ENCODE data around the gene CPEB4.
A peak's percentile ranks its signal among the peaks of the same experiment; 100 is the strongest.

Gene CPEB4

GRCh38 chr5:173890195-173890991 is 2.2 kb downstream of the CPEB4 start:
- H3K4me3 Mint-ChIP-seq: peak overlapping the region; percentile 92
- H3K27me3 Mint-ChIP-seq: no peaks in the 10 kb centered on the region
- peaks cover 38% of the 10 kb centered on the region for H3K36me3 Mint-ChIP-seq
- ATAC-seq: no peak
- H3K27ac Mint-ChIP-seq: no peak overlapping the region
- peaks cover 71% of the 10 kb centered on the region for H3K4me1 Mint-ChIP-seq
- H3K9me3 Mint-ChIP-seq: no peaks in the 10 kb centered on the region

- Mint-ChIP-seq H3K36me3 (peaks cover 42% of the 10 kb centered on the region), H3K9me3 (no peaks in the 10 kb centered on the region), H3K27ac (no peak overlapping the region), H3K4me1 (peaks cover 66% of the 10 kb centered on the region), H3K27me3 (no peaks in the 10 kb centered on the region), H3K4me3 (peak overlapping the region; percentile 77)
- ATAC-seq: no peak
Measured at GRCh38 chr5:173891308-173892116, 3.4 kb downstream of the CPEB4 start.

- no peak for ATAC-seq
- Mint-ChIP-seq H3K4me1 (peaks cover 52% of the 10 kb centered on the region), H3K36me3 (peaks cover 42% of the 10 kb centered on the region), H3K4me3 (peak overlapping the region; percentile 70), H3K27ac (peak overlapping the region; percentile 41), H3K27me3 (no peaks in the 10 kb centered on the region), H3K9me3 (no peaks in the 10 kb centered on the region)
Measured at GRCh38 chr5:173893192-173893561, 5.0 kb downstream of the CPEB4 start.

- Mint-ChIP-seq H3K4me3 (peak overlapping the region; percentile 26), H3K36me3 (peaks cover 37% of the 10 kb centered on the region), H3K27ac (peak overlapping the region; percentile 55), H3K27me3 (no peaks in the 10 kb centered on the region), H3K4me1 (peaks cover 43% of the 10 kb centered on the region), H3K9me3 (no peaks in the 10 kb centered on the region)
- no peak for ATAC-seq
Measured at GRCh38 chr5:173895401-173896165, 7.4 kb downstream of the CPEB4 start.

- Mint-ChIP-seq H3K4me3 (no peak overlapping the region), H3K9me3 (no peaks in the 10 kb centered on the region), H3K36me3 (peaks cover 35% of the 10 kb centered on the region), H3K27ac (no peak overlapping the region), H3K4me1 (peaks cover 38% of the 10 kb centered on the region), H3K27me3 (no peaks in the 10 kb centered on the region)
- ATAC-seq: no peak
Measured at GRCh38 chr5:173896631-173897030, 8.5 kb downstream of the CPEB4 start.

DNA sequence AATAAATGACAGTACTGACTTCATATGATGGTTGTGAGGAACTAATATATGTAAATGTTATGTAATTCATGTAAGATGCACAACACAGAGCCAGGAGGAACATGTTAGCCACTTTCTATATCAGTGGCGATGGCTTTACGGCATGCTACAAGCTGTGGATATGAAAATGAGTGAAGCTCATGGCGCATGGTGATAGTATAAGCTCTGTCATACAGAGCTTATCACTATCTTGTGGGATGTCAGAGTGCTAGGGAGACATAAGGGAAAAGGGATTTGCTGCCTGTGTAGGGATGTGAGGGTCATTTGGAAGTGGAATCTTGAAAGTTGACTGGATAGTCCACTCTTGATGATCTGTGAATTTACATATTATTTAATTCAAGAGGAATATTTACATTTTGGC is 13.6 kb downstream of the CPEB4 start:
- ATAC-seq: no peak
- H3K9me3 Mint-ChIP-seq: no peaks in the 10 kb centered on the region
- H3K4me1 Mint-ChIP-seq: peaks cover 20% of the 10 kb centered on the region
- H3K4me3 Mint-ChIP-seq: no peak overlapping the region
- H3K27ac Mint-ChIP-seq: no peak overlapping the region
- no peaks in the 10 kb centered on the region for H3K27me3 Mint-ChIP-seq
- H3K36me3 Mint-ChIP-seq: peaks cover 18% of the 10 kb centered on the region

DNA sequence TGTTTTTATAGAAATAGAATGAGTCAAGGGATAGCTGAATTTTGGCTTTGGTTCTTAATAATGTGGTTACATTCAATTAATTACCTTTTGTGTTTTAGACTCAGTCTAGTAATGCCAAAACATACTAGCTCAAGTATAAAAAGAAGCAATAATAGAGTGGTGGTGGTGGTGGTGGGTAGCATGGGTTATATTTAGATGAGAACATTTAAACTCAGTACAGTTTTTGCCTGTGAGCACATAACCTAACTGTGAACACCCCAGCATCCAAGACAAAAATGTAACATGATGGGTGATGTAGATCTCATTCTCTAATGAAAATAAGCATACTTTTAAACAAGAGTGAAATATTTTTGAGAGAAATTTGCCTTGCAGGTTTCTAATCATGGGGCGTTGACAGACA is 14.2 kb downstream of the CPEB4 start:
- no peaks in the 10 kb centered on the region for H3K9me3 Mint-ChIP-seq
- peak overlapping the region; percentile 44 for H3K27ac Mint-ChIP-seq
- ATAC-seq: no peak
- peaks cover 18% of the 10 kb centered on the region for H3K36me3 Mint-ChIP-seq
- no peak overlapping the region for H3K4me3 Mint-ChIP-seq
- peaks cover 25% of the 10 kb centered on the region for H3K4me1 Mint-ChIP-seq
- no peaks in the 10 kb centered on the region for H3K27me3 Mint-ChIP-seq

DNA sequence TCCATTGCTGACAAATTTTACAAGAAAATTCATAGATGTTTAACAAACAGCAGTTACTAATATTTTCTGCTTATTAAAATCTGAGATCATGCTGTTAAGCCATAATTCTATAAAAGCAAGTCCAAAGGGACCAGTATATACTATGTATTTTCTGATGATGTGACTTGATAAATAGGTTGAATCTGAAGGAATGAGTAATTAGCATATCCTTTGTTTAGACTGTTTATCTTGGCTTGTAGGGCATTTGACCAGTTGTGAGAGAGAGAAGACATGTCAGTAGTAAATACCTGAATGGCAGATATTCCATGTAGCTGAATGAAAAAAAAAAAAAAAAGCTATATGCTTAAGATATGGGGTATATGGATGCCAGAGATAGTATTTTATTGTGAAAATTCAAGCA is 14.6 kb downstream of the CPEB4 start:
- H3K4me3 Mint-ChIP-seq: no peak overlapping the region

GRCh38 chr5:173903396-173904140 is 15.4 kb downstream of the CPEB4 start:
- Mint-ChIP-seq H3K36me3 (peaks cover 24% of the 10 kb centered on the region), H3K27me3 (no peaks in the 10 kb centered on the region), H3K4me1 (peaks cover 37% of the 10 kb centered on the region), H3K4me3 (no peak overlapping the region), H3K9me3 (no peaks in the 10 kb centered on the region), H3K27ac (no peak overlapping the region)
- no peak for ATAC-seq

More for the DNA sequence above, 14.6 kb downstream of the CPEB4 start:
- Mint-ChIP-seq H3K4me1 (peaks cover 29% of the 10 kb centered on the region), H3K36me3 (peaks cover 18% of the 10 kb centered on the region), H3K27me3 (no peaks in the 10 kb centered on the region), H3K9me3 (no peaks in the 10 kb centered on the region), H3K27ac (peak overlapping the region; percentile 44)
- ATAC-seq: no peak

- peaks cover 24% of the 10 kb centered on the region for H3K36me3 Mint-ChIP-seq
- H3K27ac Mint-ChIP-seq: no peak overlapping the region
- H3K4me1 Mint-ChIP-seq: peaks cover 43% of the 10 kb centered on the region
- no peaks in the 10 kb centered on the region for H3K9me3 Mint-ChIP-seq
- no peak for ATAC-seq
- no peaks in the 10 kb centered on the region for H3K27me3 Mint-ChIP-seq
- no peak overlapping the region for H3K4me3 Mint-ChIP-seq
Measured at GRCh38 chr5:173904151-173904550, 16.0 kb downstream of the CPEB4 start.

DNA sequence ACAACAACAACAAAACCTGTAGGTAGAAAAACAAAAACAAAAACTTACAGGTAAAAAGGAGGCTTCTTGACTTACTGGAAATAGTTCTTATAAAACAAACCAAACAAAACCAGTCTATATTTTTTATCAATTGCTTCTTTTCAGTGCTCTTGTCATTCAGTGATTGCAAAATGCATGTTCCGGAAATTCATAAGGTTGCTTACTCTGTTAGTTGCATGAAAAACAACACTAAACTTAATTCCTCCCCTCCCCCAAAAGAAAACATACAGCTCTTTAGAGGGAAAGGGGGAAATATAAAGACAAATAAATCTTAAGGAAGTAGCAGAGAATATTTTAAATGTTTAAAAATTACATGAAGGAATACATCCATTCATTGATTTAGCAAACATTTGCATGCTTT is 19.1 kb downstream of the CPEB4 start:
- H3K27me3 Mint-ChIP-seq: no peaks in the 10 kb centered on the region
- H3K4me3 Mint-ChIP-seq: no peak overlapping the region
- ATAC-seq: no peak
- peaks cover 34% of the 10 kb centered on the region for H3K4me1 Mint-ChIP-seq
- no peak overlapping the region for H3K27ac Mint-ChIP-seq
- H3K9me3 Mint-ChIP-seq: no peaks in the 10 kb centered on the region
- H3K36me3 Mint-ChIP-seq: peaks cover 19% of the 10 kb centered on the region

DNA sequence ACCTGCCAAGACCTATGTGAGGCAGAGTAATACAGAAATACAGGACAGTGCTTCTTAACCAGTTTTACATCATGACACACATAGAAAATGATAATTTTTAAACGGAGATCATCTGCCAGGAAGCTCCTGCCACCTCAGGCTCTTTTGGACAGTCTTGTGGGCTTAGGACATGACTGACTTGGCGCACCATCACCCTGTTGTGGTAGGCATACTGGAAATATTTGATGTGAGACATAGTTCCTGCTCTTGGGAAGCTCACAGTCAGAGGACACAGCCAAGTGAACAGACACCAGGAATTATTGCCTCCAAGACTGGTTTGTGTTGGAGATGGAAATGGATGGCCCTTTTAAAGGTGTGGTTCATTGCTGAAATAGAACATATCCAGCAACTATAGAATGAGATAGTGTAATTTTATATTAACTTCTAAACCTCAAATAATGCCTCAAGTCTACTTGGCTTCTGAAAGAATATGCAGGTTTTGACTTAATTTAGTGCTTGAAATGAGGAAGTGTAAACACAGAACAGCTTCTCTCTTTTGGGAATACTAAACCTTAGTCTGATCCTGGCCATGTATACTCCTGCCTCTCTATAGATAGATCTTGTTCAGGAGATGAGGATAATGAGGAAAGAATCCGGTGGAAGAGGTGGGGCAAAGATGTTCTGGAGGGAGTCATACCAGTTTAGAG is 19.7 kb downstream of the CPEB4 start:
- ATAC-seq: no peak
- no peak overlapping the region for H3K4me3 Mint-ChIP-seq
- H3K9me3 Mint-ChIP-seq: no peaks in the 10 kb centered on the region
- peak overlapping the region; percentile 27 for H3K27ac Mint-ChIP-seq
- H3K36me3 Mint-ChIP-seq: peaks cover 19% of the 10 kb centered on the region
- peaks cover 30% of the 10 kb centered on the region for H3K4me1 Mint-ChIP-seq
- H3K27me3 Mint-ChIP-seq: no peaks in the 10 kb centered on the region

DNA sequence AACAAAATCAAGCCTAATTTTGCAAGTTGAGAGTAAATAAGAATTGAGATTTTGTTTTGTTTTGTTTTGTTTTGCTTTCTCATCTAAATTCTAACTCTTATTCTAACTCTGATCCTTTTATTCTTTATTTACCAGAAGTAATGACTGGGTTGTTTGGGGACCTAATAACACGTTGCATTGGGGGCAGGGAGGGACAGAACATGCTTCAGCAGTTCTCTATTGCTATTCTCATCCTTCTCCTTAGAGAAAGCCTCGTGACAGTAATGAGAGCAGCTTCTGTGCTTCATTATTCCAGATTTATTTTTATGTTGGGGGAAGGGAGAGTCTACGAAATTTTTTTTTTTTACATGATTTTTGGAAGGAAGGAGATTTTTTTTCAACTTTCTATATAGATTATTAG is 21.1 kb downstream of the CPEB4 start:
- peaks cover 19% of the 10 kb centered on the region for H3K36me3 Mint-ChIP-seq
- no peak overlapping the region for H3K27ac Mint-ChIP-seq
- no peak for ATAC-seq
- H3K9me3 Mint-ChIP-seq: no peaks in the 10 kb centered on the region
- H3K4me1 Mint-ChIP-seq: peaks cover 27% of the 10 kb centered on the region
- no peak overlapping the region for H3K4me3 Mint-ChIP-seq
- H3K27me3 Mint-ChIP-seq: no peaks in the 10 kb centered on the region

- peaks cover 19% of the 10 kb centered on the region for H3K36me3 Mint-ChIP-seq
Measured at GRCh38 chr5:173910215-173910614, 22.1 kb downstream of the CPEB4 start.

More at GRCh38 chr5:173910215-173910614, 22.1 kb downstream of the CPEB4 start:
- peaks cover 27% of the 10 kb centered on the region for H3K4me1 Mint-ChIP-seq
- no peak for ATAC-seq
- H3K27me3 Mint-ChIP-seq: no peaks in the 10 kb centered on the region
- no peak overlapping the region for H3K27ac Mint-ChIP-seq
- H3K9me3 Mint-ChIP-seq: no peaks in the 10 kb centered on the region
- no peak overlapping the region for H3K4me3 Mint-ChIP-seq

All from stimulated activated memory B cell treated with anti-CD40 and anti-IgM and Interleukin-4, amounts not matched to agents 10 μg/mL and 1 μg/mL and 100 μg/mL, for 72 hours (primary cell).